IMR-90 (cell line): ENCODE results near the gene MTA3. TPM values are rescaled to one million over a fixed set of nuclear protein-coding genes. Genes with fewer than 3 reads are reported as not detected.
A peak's percentile ranks its signal among the peaks of the same experiment; 100 is the strongest.

Source experiments
- ATAC-seq: fragments of 200-7000 bp; cut with Tn5 transposase; 2 replicates; pipeline ENCODE4 v1.9.1; 2020; ENCODE audit warnings: low read depth, mild to moderate bottlenecking, moderate library complexity
- BruUV-seq: library from RNA; stranded (reverse); fragments of 400-500 nt; replicated peaks from 2 replicates; lab custom pipeline; 2021; lab: Mats Ljungman, UMichigan
- CTCF ChIA-PET: fragments of 300-600 bp; formaldehyde crosslinking; extraction: SDS; loops from one replicate; lab custom pipeline; 2021; ENCODE audit warnings: antibody characterized with exemption; lab: Yijun Ruan, JAX
- POLR2A ChIA-PET: fragments of 300-600 bp; sonication (Branson Sonifier 250); formaldehyde crosslinking; loops from one replicate; lab custom pipeline; 2022; ENCODE audit warnings: antibody characterized with exemption; ENCODE audit not compliant: unreplicated experiment; lab: Charles Lee
- DNase-seq: peaks from one replicate; pipeline ENCODE4 v3.0.0; 2013
- H2AFZ ChIP-seq: replicated peaks from 2 replicates; pipeline ENCODE3; 2013; ENCODE audit warnings: low read length, mild to moderate bottlenecking; ENCODE audit not compliant: poor library complexity
- H2AK5ac ChIP-seq: 2 replicates; pipeline ENCODE4 v1.6.1; 2013; ENCODE audit warnings: low read depth, low read length, inconsistent platforms
- H2AK9ac ChIP-seq: replicated peaks from 2 replicates; pipeline ENCODE3; 2013; ENCODE audit warnings: mild to moderate bottlenecking, low read depth, low read length, moderate library complexity; ENCODE audit not compliant: poor library complexity
- H2BK120ac ChIP-seq: 2 replicates; pipeline ENCODE4 v1.6.1; 2013; ENCODE audit warnings: low read depth, low read length, inconsistent platforms
- H2BK15ac ChIP-seq: 3 replicates; pipeline ENCODE4 v1.6.1; 2013; ENCODE audit warnings: low read depth, low read length, inconsistent platforms
- H2BK20ac ChIP-seq: 2 replicates; pipeline ENCODE4 v1.6.1; 2013; ENCODE audit warnings: low read depth, mild to moderate bottlenecking, inconsistent platforms, low read length, moderate library complexity
- H2BK5ac ChIP-seq: 2 replicates; pipeline ENCODE4 v1.6.1; 2013; ENCODE audit warnings: mild to moderate bottlenecking, low read depth, low read length, inconsistent platforms; ENCODE audit not compliant: poor library complexity, severe bottlenecking
- H3K14ac ChIP-seq: replicated peaks from 2 replicates; pipeline ENCODE4 v1.6.1; 2013; ENCODE audit warnings: low read depth, low read length, inconsistent platforms
- H3K18ac ChIP-seq: 2 replicates; pipeline ENCODE4 v1.6.1; 2013; ENCODE audit warnings: low read depth, low read length, control low read depth
- H3K23ac ChIP-seq: 2 replicates; pipeline ENCODE4 v1.6.1; 2013; ENCODE audit warnings: low read depth, low read length, inconsistent platforms
- H3K27ac ChIP-seq: 2 replicates; pipeline ENCODE4 v1.5.1; 2013; ENCODE audit warnings: mild to moderate bottlenecking, control low read depth, low read length; ENCODE audit not compliant: insufficient read depth
- H3K27me3 ChIP-seq: 2 replicates; pipeline ENCODE4 v1.6.1; 2013; ENCODE audit warnings: low read length; ENCODE audit not compliant: control insufficient read depth, insufficient read depth
- H3K36me3 ChIP-seq: 2 replicates; pipeline ENCODE4 v1.6.1; 2013; ENCODE audit warnings: low read length, mixed read lengths; ENCODE audit not compliant: control insufficient read depth, insufficient read depth
- H3K4ac ChIP-seq: 2 replicates; pipeline ENCODE4 v1.6.1; 2013; ENCODE audit warnings: low read depth, low read length, inconsistent platforms
- H3K4me1 ChIP-seq: 2 replicates; pipeline ENCODE4 v1.6.1; 2013; ENCODE audit warnings: low read length, mixed read lengths; ENCODE audit not compliant: control insufficient read depth, insufficient read depth
- H3K4me2 ChIP-seq: 2 replicates; pipeline ENCODE4 v1.6.1; 2013; ENCODE audit warnings: low read depth, mild to moderate bottlenecking, control low read depth, low read length, moderate library complexity
- H3K4me3 ChIP-seq: 2 replicates; pipeline ENCODE4 v1.5.1; 2013; ENCODE audit warnings: low read depth, mild to moderate bottlenecking, control low read depth, low read length, moderate library complexity; ENCODE audit not compliant: insufficient read depth
- H3K56ac ChIP-seq: 2 replicates; pipeline ENCODE4 v1.6.1; 2013; ENCODE audit warnings: low read length, inconsistent platforms; ENCODE audit not compliant: insufficient read depth; ENCODE audit errors: extremely low read depth
- H3K79me1 ChIP-seq, 2 experiments: 2 replicates each; pipeline ENCODE4 v1.6.1; 2013; ENCODE audit warnings: low read length in 2 of 2, inconsistent platforms in 1 of 2, low read depth in 1 of 2
- H3K9ac ChIP-seq: 2 replicates; pipeline ENCODE4 v1.6.1; 2013; ENCODE audit warnings: low read depth, low read length, control low read depth
- H3K9me1 ChIP-seq: 2 replicates; pipeline ENCODE4 v1.6.1; 2013; ENCODE audit warnings: low read length, inconsistent platforms; ENCODE audit not compliant: insufficient read depth
- H3K9me3 ChIP-seq: 2 replicates; pipeline ENCODE4 v1.6.1; 2013; ENCODE audit warnings: low read length; ENCODE audit not compliant: control insufficient read depth, insufficient read depth
- H4K20me1 ChIP-seq: 2 replicates; pipeline ENCODE4 v1.6.1; 2013; ENCODE audit warnings: low read length, inconsistent platforms; ENCODE audit not compliant: insufficient read depth
- H4K5ac ChIP-seq: 2 replicates; pipeline ENCODE4 v1.6.1; 2013; ENCODE audit warnings: mild to moderate bottlenecking, low read depth, low read length, control low read depth
- H4K8ac ChIP-seq, 2 experiments: 2 replicates each; pipeline ENCODE4 v1.6.1; 2013; ENCODE audit warnings: low read depth in 2 of 2, low read length in 2 of 2, control low read depth in 1 of 2, inconsistent platforms in 1 of 2
- H4K91ac ChIP-seq: 2 replicates; pipeline ENCODE4 v1.6.1; 2013; ENCODE audit warnings: low read depth, low read length, inconsistent platforms; ENCODE audit not compliant: insufficient read depth
- CEBPB ChIP-seq: IDR thresholded peaks from 2 replicates; pipeline ENCODE4 v1.6.1; 2012; ENCODE audit warnings: low read depth, low read length, improper control_type of control experiment
- CHD1 ChIP-seq: IDR thresholded peaks from 2 replicates; pipeline ENCODE4 v1.6.1; 2012; ENCODE audit warnings: low read depth, low read length, improper control_type of control experiment
- MAFK ChIP-seq: IDR thresholded peaks from 2 replicates; pipeline ENCODE4 v1.6.1; 2012; ENCODE audit warnings: low read depth, low read length, improper control_type of control experiment
- MAZ ChIP-seq: IDR thresholded peaks from 2 replicates; pipeline ENCODE4 v1.6.1; 2012; ENCODE audit warnings: low read depth, mild to moderate bottlenecking, low read length, improper control_type of control experiment, moderate library complexity, borderline replicate concordance
- NFE2L2 ChIP-seq: fragments of 150-350 bp; IDR thresholded peaks from 2 replicates; pipeline ENCODE4 v1.6.1; 2016; ENCODE audit warnings: low read depth, mild to moderate bottlenecking, low read length
- RCOR1 ChIP-seq: IDR thresholded peaks from 2 replicates; pipeline ENCODE4 v1.6.1; 2012; ENCODE audit warnings: mild to moderate bottlenecking, low read length, improper control_type of control experiment; ENCODE audit not compliant: insufficient replicate concordance
- SMC3 ChIP-seq: fragments of 150-350 bp; IDR thresholded peaks from 2 replicates; pipeline ENCODE4 v1.6.1; 2016; ENCODE audit warnings: low read depth, mild to moderate bottlenecking, antibody characterized with exemption, low read length, moderate library complexity
- WGBS, 2 experiments: methylation state at CpG; one replicate each; pipeline versions ENCODE4 v1.1.5 to v1.1.7; 2013; ENCODE audit warnings: missing lambda C conversion rate in 2 of 2; ENCODE audit not compliant: insufficient read length in 1 of 2; ENCODE audit errors: extremely low coverage in 2 of 2; 5-methylcytosine and 5-hydroxymethylcytosine counted together
- dilution Hi-C: fragments of 300-500 bp; cut with HindIII; formaldehyde crosslinking; loops from one replicate; pipeline ENCODE4 v1.14.3; 2018; ENCODE audit warnings: low sequenced_read_pairs; ENCODE audit not compliant: unreplicated experiment
- in situ Hi-C: fragments of 300-500 bp; cut with MboI; formaldehyde crosslinking; loops from 3 replicates; pipeline ENCODE4 v1.14.3; 2019; ENCODE audit warnings: low sequenced_read_pairs, inconsistent platforms, mixed read lengths
- intact Hi-C: fragments of 100-400 bp; cut with micrococcal nuclease; formaldehyde crosslinking; loops from 2 replicates; pipeline ENCODE4 v1.10.0; 2022
- polyA plus RNA-seq, 3 experiments: library from polyadenylated mRNA; depleted of rRNA; stranded (reverse); fragments of >200 nt; gene quantifications; 2 replicates each; pipeline ENCODE4 v1.2.3, GENCODE V29; 2012; ENCODE audit warnings: low replicate concordance in 1 of 3
- total RNA-seq: library from RNA; depleted of rRNA; stranded (reverse); fragments of >200 nt; gene quantifications from 2 replicates; pipeline ENCODE4 v1.2.3, GENCODE V29; 2012

MTA3 gene
- total and polyA plus RNA-seq, 2 of the 4 experiments (the other 2 are of a cell fraction), result 31.9 to 34.3 TPM

DNA sequence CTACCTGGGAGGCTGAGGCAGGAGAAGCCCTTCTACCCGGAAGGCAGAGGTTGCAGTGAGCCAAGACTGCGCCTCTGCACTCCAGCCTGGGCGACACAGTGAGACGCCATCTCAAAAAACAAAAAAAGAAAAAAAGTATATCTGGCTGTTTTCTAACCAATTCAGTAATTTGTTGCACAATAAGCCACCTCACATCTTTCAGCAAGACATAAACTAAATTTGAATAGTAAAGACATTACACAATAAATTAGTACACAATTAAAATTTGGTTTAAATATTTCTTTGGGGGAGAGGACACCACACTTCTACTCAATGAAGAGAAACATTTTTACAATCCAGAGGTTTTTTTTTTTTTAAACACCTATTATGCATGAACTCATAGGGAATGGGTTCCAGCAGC lies 36.0 kb upstream of the MTA3 start:
- TF ChIP-seq RCOR1 (no peak), SMC3 (no peak), NFE2L2 (no peak), CHD1 (no peak), MAFK (no peak), MAZ (no peak), CEBPB (peak; percentile 35; the same call in 1 of the 2 replicates)
- no peak overlapping the region for H3K14ac ChIP-seq
- no peak overlapping the region for H4K8ac ChIP-seq
- ChIA-PET CTCF (no interaction called here), POLR2A (no interaction called here)
- no TSS peak for BruUV-seq
- H3K27ac ChIP-seq, result no peak overlapping the region
- H3K79me1 ChIP-seq, result no peaks in the 10 kb centered on the region
- H3K27me3 ChIP-seq, result peaks cover 1% of the 10 kb centered on the region; the same call in 1 of the 2 replicates
- H4K5ac ChIP-seq, result no peak overlapping the region
- H3K36me3 ChIP-seq, result no peaks in the 10 kb centered on the region
- in situ Hi-C loops, result no loop called here
- no peak for ATAC-seq
- WGBS, 2 experiments, result no CpG with 5 or more reads among the region's 4 CpGs
- intact Hi-C loops, result no loop called here
- H2AK9ac ChIP-seq, result no peak overlapping the region
- no peak overlapping the region for H3K18ac ChIP-seq
- H3K4ac ChIP-seq, result no peak overlapping the region
- H3K4me3 ChIP-seq, result no peak overlapping the region
- H3K56ac ChIP-seq, result no peak overlapping the region
- no peak overlapping the region for H3K23ac ChIP-seq
- no peak overlapping the region for H4K91ac ChIP-seq
- H3K9ac ChIP-seq, result no peak overlapping the region
- H2AK5ac ChIP-seq, result no peak overlapping the region
- H2BK15ac ChIP-seq, result no peak overlapping the region
- H2AFZ ChIP-seq, result no peak overlapping the region
- DNase-seq, result no peak
- H3K4me1 ChIP-seq, result no peaks in the 10 kb centered on the region
- no peak overlapping the region for H2BK20ac ChIP-seq
- H3K4me2 ChIP-seq, result no peak overlapping the region
- H4K20me1 ChIP-seq, result no peaks in the 10 kb centered on the region
- dilution Hi-C loops, result no loop called here
- H3K9me1 ChIP-seq, result no peaks in the 10 kb centered on the region
- H2BK120ac ChIP-seq, result no peak overlapping the region
- no peaks in the 10 kb centered on the region for H3K9me3 ChIP-seq
- no peak overlapping the region for H2BK5ac ChIP-seq
